Measurements from ENCODE around the gene AHNAK2. TPM values are rescaled to one million over a fixed set of nuclear protein-coding genes. Genes with fewer than 3 reads are reported as not detected.

Gene AHNAK2
- total RNA-seq, 1 donor from 2014 or later, result 13.7 TPM

DNA sequence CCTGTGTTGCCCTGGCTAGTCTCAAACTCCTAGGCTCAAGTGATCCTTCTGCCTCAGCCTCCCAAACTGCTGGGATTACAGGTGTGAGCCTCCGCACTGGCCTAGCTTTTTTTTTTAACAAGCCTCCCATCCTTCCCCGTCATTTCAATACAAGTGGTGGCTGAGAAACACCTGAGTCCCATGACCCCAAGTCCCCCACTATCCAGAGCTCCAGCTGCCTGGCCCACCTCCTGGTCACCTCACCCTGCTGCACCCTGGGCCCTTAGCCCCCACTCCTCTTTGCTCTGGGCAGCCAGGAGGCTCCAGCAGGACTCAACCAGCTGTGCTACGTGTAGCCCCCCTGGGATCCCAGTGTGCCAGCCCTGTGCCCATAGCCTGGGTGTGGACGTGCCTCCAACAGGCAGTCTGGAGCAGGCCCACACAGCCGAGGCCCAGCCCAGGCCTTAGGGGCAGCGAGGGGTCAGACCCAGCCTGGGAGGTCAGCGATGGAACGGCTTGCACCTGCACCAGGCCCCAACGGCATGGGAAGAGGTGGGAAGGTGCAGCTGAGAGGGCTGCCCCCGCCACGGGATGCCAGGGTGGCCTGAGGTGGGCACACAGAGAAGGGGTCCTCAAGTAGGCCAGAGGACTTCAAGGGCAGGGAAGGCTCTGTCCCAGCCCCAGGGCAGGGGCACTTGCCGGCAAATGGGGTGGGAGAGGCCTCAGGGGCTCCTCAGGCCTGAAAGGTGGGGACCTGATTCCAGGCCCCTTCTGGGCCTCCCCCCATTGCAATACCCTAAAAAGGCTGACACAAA, 6.5 kb downstream of the AHNAK2 start:
- H3K4me1 ChIP-seq, result peaks cover 81% of the 10 kb centered on the region
- H3K27me3 ChIP-seq, result peaks cover 10% of the 10 kb centered on the region
- H3K36me3 ChIP-seq, result no peaks in the 10 kb centered on the region
- DNase-seq (no peak), ATAC-seq (no peak)
- no peaks in the 10 kb centered on the region for H3K9me3 ChIP-seq
- TF ChIP-seq CTCF (IDR thresholded peaks at IDR 0.05), result no peak
- peak overlapping the region; percentile 91 for H3K27ac ChIP-seq
- intact Hi-C loops (cut with DNase I), result no loop called here
- H3K4me3 ChIP-seq, result no peak overlapping the region

DNA sequence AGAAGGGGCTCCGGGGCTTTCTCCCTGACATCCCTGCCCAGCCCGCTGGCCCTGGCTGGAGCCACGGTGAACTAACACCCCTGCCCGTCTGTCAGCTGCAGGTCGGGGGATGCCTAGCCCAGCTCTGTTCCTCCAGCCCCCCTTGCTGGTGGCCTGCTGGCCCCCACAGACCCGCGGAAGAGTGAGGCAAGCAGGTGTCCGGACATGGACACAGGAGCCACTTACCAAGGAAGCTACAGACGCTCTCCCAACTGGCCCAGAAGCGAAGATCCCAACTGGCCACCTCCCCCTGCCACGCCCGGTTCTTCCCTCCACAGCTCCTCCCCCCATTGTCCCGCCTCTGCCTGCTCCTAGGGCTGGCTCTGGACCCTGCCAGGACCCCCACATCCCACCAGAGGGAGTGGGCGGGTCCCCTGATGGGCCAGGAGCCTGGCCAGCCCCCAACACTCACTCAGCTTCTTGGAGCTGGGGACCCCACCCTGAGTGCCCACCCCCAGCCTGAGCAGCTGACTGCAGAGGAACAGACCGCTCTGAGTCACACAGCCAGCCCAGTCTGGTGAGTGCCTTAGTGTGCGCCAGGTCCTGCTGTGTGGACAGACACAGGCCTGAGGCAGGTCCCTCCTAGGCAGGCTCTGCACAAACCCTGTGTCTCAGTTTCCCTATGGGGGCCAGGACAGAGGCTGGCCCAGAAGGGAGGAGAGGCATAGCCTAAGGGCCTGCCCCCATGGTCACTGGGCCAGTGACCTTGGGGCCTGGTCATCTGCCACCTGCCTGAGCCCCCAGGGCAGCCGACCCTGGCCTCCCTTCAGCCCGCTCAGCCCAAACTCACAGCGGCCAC, 7.7 kb downstream of the AHNAK2 start:
- Histone ChIP-seq H3K36me3 (no peaks in the 10 kb centered on the region), H3K27ac (peak overlapping the region; percentile 91), H3K4me3 (peak overlapping the region; percentile 2), H3K4me1 (peaks cover 69% of the 10 kb centered on the region), H3K9me3 (no peaks in the 10 kb centered on the region), H3K27me3 (peaks cover 10% of the 10 kb centered on the region)
- no peak for ATAC-seq
- TF ChIP-seq CTCF (IDR thresholded peaks at IDR 0.05), result no peak
- intact Hi-C loops (cut with DNase I), result no loop called here
- no peak for DNase-seq

GRCh38 chr14:104969741-104970230, 8.4 kb downstream of the AHNAK2 start:
- Histone ChIP-seq H3K9me3 (no peaks in the 10 kb centered on the region), H3K4me3 (peak overlapping the region; percentile 2), H3K27me3 (peaks cover 10% of the 10 kb centered on the region), H3K4me1 (peaks cover 63% of the 10 kb centered on the region), H3K27ac (no peak overlapping the region), H3K36me3 (no peaks in the 10 kb centered on the region)
- TF ChIP-seq CTCF (IDR thresholded peaks at IDR 0.05), result no peak
- ATAC-seq, result no peak
- no peak for DNase-seq
- intact Hi-C loops (cut with DNase I), result loop anchor here (5.0 kb wide), 1 partner anchor 73 kb away; no protein-coding TSS in a partner anchor

DNA sequence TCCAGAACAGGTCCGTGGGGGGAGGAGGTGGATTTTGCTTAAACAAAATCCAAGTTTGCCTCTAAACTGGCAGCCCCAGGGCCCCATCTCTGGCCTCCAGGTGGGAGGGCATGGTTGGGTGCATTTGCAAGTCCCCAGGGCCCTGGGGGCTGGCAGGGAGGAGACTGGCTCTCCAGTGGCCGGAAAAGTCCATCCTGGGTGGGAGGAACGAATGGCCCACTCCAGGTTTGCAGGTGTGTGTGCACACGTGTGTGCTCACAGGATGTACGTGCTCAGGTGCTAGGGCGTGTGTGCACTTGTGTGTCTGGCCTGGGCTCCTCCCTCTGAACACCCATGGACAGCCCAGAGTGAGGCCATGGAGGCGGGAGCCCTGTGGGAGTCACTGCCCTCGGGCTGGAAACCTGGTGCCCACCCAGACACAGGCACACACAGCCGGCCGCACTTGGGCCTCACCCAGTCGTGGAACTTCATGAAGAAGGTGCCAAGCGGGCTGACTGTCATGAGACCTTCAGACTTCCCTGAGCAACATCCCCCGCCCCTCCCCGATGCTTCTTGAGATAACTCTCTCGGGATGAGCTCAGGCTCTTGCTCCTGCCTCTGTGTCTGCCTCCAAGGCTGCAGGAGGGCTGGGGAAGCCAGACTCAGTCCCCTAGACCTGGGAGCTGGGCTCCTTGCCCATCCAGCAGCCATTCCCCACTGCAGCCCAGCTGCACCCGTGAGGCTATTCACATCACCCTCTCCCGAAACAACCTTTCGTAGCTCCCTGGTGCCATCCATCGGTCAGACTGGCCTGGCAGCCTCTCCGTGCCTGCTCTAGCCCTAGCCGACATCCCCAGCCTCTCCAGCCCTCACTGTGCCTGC, 9.4 kb downstream of the AHNAK2 start:
- peaks cover 53% of the 10 kb centered on the region for H3K4me1 ChIP-seq
- intact Hi-C loops (cut with DNase I), result loop anchor here (5.0 kb wide), 1 partner anchor 74 kb away; no protein-coding TSS in a partner anchor
- peak overlapping the region; percentile 42 for H3K27ac ChIP-seq
- H3K36me3 ChIP-seq, result no peaks in the 10 kb centered on the region
- ATAC-seq (no peak), DNase-seq (no peak)
- H3K4me3 ChIP-seq, result peak overlapping the region; percentile 39
- H3K9me3 ChIP-seq, result no peaks in the 10 kb centered on the region
- peaks cover 10% of the 10 kb centered on the region for H3K27me3 ChIP-seq
- TF ChIP-seq CTCF (IDR thresholded peaks at IDR 0.05), result peak; percentile 16

DNA sequence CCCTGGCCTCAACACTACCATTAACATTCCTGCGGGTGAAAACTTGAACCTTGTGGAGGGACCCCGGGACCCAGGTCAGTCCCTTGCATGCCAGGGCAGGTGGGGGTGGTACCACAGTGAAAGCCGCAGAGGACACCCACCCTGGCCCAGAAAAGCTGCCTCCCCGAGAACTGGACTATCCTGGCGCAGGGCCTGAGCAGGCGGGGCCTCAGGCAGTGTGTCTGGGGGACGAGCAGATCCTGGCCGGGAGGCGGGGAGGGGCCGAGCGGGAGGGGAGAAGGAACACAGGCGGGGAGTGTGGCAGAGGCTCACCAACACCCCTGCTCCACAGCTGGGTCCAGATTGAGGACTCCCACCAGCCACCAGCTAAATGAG, 10.0 kb downstream of the AHNAK2 start:
- Histone ChIP-seq H3K27ac (peak overlapping the region; percentile 42), H3K36me3 (no peaks in the 10 kb centered on the region), H3K9me3 (no peaks in the 10 kb centered on the region), H3K27me3 (peaks cover 10% of the 10 kb centered on the region), H3K4me1 (peaks cover 46% of the 10 kb centered on the region), H3K4me3 (peak overlapping the region; percentile 39)
- ATAC-seq, result peak; percentile 2
- no peak for TF ChIP-seq CTCF (IDR thresholded peaks at IDR 0.05)
- DNase-seq, result peak; percentile 80
- intact Hi-C loops (cut with DNase I), result loop anchor here (5.0 kb wide), 1 partner anchor 74 kb away; no protein-coding TSS in a partner anchor
